SK-N-SH (cell line): Measurements from ENCODE around the gene ZNF526.

Source experiments
- CHD2 ChIP-seq: fragments of 150-350 bp; IDR thresholded peaks from 2 replicates; pipeline ENCODE4 v1.6.1; 2018; ENCODE audit warnings: low read length; ENCODE audit not compliant: partially characterized antibody
- EP300 ChIP-seq, 2 experiments: IDR thresholded peaks; 2 replicates each; pipeline versions ENCODE4 v1.4.0 to v1.6.1; 2012; ENCODE audit warnings: borderline replicate concordance in 1 of 2, low read depth in 1 of 2, low read length in 1 of 2
- EZH2phosphoT487 ChIP-seq: fragments of 200-600 bp; sonication (generic); IDR thresholded peaks from 2 replicates; pipeline ENCODE4 v1.6.1; 2017; ENCODE audit warnings: low read depth, mixed run types, mild to moderate bottlenecking, antibody characterized with exemption, moderate library complexity, borderline replicate concordance
- FOXM1 ChIP-seq: IDR thresholded peaks from 2 replicates; pipeline ENCODE4 v1.4.0; 2012; ENCODE audit warnings: low read depth, mild to moderate bottlenecking
- GATA2 ChIP-seq: sonication (generic); formaldehyde crosslinking; IDR thresholded peaks from 2 replicates; pipeline ENCODE4 v1.5.0; 2020; ENCODE audit warnings: mild to moderate bottlenecking, missing genetic modification reagents
- MXI1 ChIP-seq: IDR thresholded peaks from 2 replicates; pipeline ENCODE4 v1.6.1; 2012; ENCODE audit warnings: mild to moderate bottlenecking, low read depth, low read length, improper control_type of control experiment
- YY1 ChIP-seq: IDR thresholded peaks from 2 replicates; pipeline ENCODE4 v1.4.0; 2012; ENCODE audit warnings: low read depth, mild to moderate bottlenecking
- TF ChIP-seq, protein P1 (sequence below): fragments of 200-600 bp; sonication (generic); IDR thresholded peaks from 2 replicates; pipeline ENCODE4 v1.6.1; 2017; ENCODE audit warnings: antibody characterized with exemption, mild to moderate bottlenecking, moderate library complexity
- TF ChIP-seq, protein P2 (sequence below): fragments of 150-350 bp; IDR thresholded peaks from 2 replicates; pipeline ENCODE4 v1.6.1; 2017; ENCODE audit warnings: antibody characterized with exemption, low read length, low read depth, borderline replicate concordance

DNA sequence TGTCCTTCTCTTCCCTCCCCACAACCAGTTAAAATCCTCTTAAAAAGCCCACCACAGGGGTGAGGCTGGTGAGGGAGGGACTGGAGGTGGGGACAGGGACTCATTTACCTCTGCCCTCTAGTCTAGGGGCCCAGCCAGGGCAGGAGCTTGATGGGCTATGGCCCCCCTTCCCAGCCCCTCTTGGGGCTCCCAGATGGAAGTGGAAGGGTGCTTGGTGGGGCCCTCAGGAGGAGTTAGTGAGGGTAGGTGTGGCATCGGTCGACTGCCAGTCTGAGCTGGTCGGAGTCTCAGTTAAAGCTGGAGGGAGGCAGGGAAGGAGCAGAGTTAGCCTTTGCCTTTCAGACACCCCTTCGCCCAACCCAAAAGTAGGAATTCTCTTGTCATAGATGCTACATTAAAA lies 10.5 kb downstream of the ZNF526 start:
- TF ChIP-seq, protein P1, sequence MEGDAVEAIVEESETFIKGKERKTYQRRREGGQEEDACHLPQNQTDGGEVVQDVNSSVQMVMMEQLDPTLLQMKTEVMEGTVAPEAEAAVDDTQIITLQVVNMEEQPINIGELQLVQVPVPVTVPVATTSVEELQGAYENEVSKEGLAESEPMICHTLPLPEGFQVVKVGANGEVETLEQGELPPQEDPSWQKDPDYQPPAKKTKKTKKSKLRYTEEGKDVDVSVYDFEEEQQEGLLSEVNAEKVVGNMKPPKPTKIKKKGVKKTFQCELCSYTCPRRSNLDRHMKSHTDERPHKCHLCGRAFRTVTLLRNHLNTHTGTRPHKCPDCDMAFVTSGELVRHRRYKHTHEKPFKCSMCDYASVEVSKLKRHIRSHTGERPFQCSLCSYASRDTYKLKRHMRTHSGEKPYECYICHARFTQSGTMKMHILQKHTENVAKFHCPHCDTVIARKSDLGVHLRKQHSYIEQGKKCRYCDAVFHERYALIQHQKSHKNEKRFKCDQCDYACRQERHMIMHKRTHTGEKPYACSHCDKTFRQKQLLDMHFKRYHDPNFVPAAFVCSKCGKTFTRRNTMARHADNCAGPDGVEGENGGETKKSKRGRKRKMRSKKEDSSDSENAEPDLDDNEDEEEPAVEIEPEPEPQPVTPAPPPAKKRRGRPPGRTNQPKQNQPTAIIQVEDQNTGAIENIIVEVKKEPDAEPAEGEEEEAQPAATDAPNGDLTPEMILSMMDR, result no peak
- no peak for TF ChIP-seq GATA2 (CRISPR knock-in tag)
- no peak for TF ChIP-seq FOXM1
- TF ChIP-seq EP300 (IDR thresholded peaks at IDR 0.05; ENCODE audit: borderline replicate concordance in 1 of 2, low read depth in 1 of 2, low read length in 1 of 2), result no peak
- TF ChIP-seq CHD2, result no peak
- TF ChIP-seq MXI1, result no peak
- TF ChIP-seq EZH2phosphoT487, result no peak
- TF ChIP-seq YY1, result no peak
- TF ChIP-seq, protein P2, sequence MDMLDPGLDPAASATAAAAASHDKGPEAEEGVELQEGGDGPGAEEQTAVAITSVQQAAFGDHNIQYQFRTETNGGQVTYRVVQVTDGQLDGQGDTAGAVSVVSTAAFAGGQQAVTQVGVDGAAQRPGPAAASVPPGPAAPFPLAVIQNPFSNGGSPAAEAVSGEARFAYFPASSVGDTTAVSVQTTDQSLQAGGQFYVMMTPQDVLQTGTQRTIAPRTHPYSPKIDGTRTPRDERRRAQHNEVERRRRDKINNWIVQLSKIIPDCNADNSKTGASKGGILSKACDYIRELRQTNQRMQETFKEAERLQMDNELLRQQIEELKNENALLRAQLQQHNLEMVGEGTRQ, result no peak
